DOHH2 (cell line): ENCODE results near the gene MYB.

Experiments
- H3F3A ChIP-seq: fragments of 200-600 bp; sonication (generic), shearing (Covaris generic); 2 replicates; pipeline ENCODE4 v1.6.0; 2016; ENCODE audit warnings: antibody characterized with exemption, mild to moderate bottlenecking; ENCODE audit not compliant: control insufficient read depth, insufficient read depth
- H3K27ac ChIP-seq: fragments of 200-600 bp; sonication (generic); 2 replicates; pipeline ENCODE4 v1.5.1; 2014; ENCODE audit warnings: low read depth, mild to moderate bottlenecking, low read length, moderate library complexity
- H3K27me3 ChIP-seq: fragments of 200-600 bp; sonication (generic); 2 replicates; pipeline ENCODE4 v1.6.1; 2014; ENCODE audit warnings: mild to moderate bottlenecking, low read length, mixed read lengths; ENCODE audit not compliant: control insufficient read depth
- H3K36me3 ChIP-seq: fragments of 200-600 bp; sonication (generic); 2 replicates; pipeline ENCODE4 v1.6.1; 2014; ENCODE audit warnings: mild to moderate bottlenecking, low read length, moderate library complexity, mixed read lengths; ENCODE audit not compliant: control insufficient read depth
- H3K4me1 ChIP-seq: fragments of 200-600 bp; sonication (generic); 2 replicates; pipeline ENCODE4 v1.6.1; 2014; ENCODE audit warnings: mild to moderate bottlenecking, low read length, mixed read lengths; ENCODE audit not compliant: control insufficient read depth
- H3K4me2 ChIP-seq: fragments of 200-600 bp; sonication (generic); 2 replicates; pipeline ENCODE4 v1.6.0; 2014; ENCODE audit warnings: mild to moderate bottlenecking, low read length, moderate library complexity
- H3K4me3 ChIP-seq: fragments of 200-600 bp; sonication (generic); 2 replicates; pipeline ENCODE4 v1.5.1; 2014; ENCODE audit warnings: mild to moderate bottlenecking, low read length, mixed read lengths
- H3K79me2 ChIP-seq: fragments of 200-600 bp; sonication (generic); 2 replicates; pipeline ENCODE4 v1.6.1; 2014; ENCODE audit warnings: mild to moderate bottlenecking, low read length, mixed read lengths; ENCODE audit not compliant: control insufficient read depth
- H3K9me2 ChIP-seq: fragments of 200-600 bp; sonication (generic); replicated peaks from 2 replicates; pipeline ENCODE4 v1.6.1; 2014; ENCODE audit warnings: mild to moderate bottlenecking, low read length, mixed read lengths; ENCODE audit not compliant: control insufficient read depth
- H3K9me3 ChIP-seq: fragments of 200-600 bp; sonication (generic); 2 replicates; pipeline ENCODE4 v1.6.1; 2014; ENCODE audit warnings: antibody characterized with exemption, low read length, mixed read lengths; ENCODE audit not compliant: control insufficient read depth, insufficient read depth
- H4K20me1 ChIP-seq: fragments of 200-600 bp; sonication (generic); 2 replicates; pipeline ENCODE4 v1.6.0; 2014; ENCODE audit warnings: low read depth, mild to moderate bottlenecking, antibody characterized with exemption, low read length, moderate library complexity; ENCODE audit not compliant: control insufficient read depth, insufficient read depth
- CTCF ChIP-seq: fragments of 200-600 bp; sonication (generic); IDR thresholded peaks from one replicate; pipeline ENCODE4 v1.5.1; 2014; ENCODE audit warnings: antibody characterized with exemption, mild to moderate bottlenecking, low read depth, low read length; ENCODE audit not compliant: poor library complexity, severe bottlenecking
- EZH2phosphoT487 ChIP-seq: fragments of 200-600 bp; sonication (generic); IDR thresholded peaks from 2 replicates; pipeline ENCODE4 v1.6.1; 2017; ENCODE audit warnings: borderline replicate concordance, mild to moderate bottlenecking, antibody characterized with exemption, low read length, moderate library complexity, mixed read lengths

Gene MYB

GRCh38 chr6:135180542-135181332, at the start of gene MYB:
Gene MYB (plus strand): TSS chr6:135181308. CDS start chr6:135181514, 206 bp downstream.
- Histone ChIP-seq H3K27me3 (no peaks in the 10 kb centered on the region), H3K27ac (peak within 1 kb of the TSS; percentile 91), H3K4me3 (peak within 1 kb of the TSS; percentile 85), H3K9me2 (no peaks in the 10 kb centered on the region), H3K36me3 (peaks cover 22% of the 10 kb centered on the region), H3K9me3 (no peaks in the 10 kb centered on the region), H3K4me1 (peaks cover 59% of the 10 kb centered on the region), H3K4me2 (peak within 1 kb of the TSS; percentile 86), H4K20me1 (no peaks in the 10 kb centered on the region), H3K79me2 (peaks cover 43% of the 10 kb centered on the region), H3F3A (peaks cover 38% of the 10 kb centered on the region)
- TF ChIP-seq EZH2phosphoT487 (no peak), CTCF (no peak)

GRCh38 chr6:135132776-135133175, 48.3 kb upstream of the MYB start:
- Histone ChIP-seq H3K4me1 (peaks cover 30% of the 10 kb centered on the region), H3K9me2 (no peaks in the 10 kb centered on the region)

GRCh38 chr6:135135835-135136234, 45.3 kb upstream of the MYB start:
- Histone ChIP-seq H3K4me1 (peaks cover 24% of the 10 kb centered on the region), H3K4me2 (no peak overlapping the region), H3F3A (no peaks in the 10 kb centered on the region; the same call in 1 of the 2 replicates), H3K27me3 (no peaks in the 10 kb centered on the region), H3K9me2 (no peaks in the 10 kb centered on the region), H3K4me3 (no peak overlapping the region), H3K9me3 (no peaks in the 10 kb centered on the region), H3K36me3 (no peaks in the 10 kb centered on the region), H3K79me2 (no peaks in the 10 kb centered on the region), H3K27ac (no peak overlapping the region), H4K20me1 (no peaks in the 10 kb centered on the region)
- TF ChIP-seq EZH2phosphoT487 = no peak
- no peak for TF ChIP-seq CTCF

More at GRCh38 chr6:135132776-135133175, 48.3 kb upstream of the MYB start:
- H4K20me1 ChIP-seq = no peaks in the 10 kb centered on the region
- H3K27ac ChIP-seq = no peak overlapping the region
- no peaks in the 10 kb centered on the region for H3K79me2 ChIP-seq
- H3K4me2 ChIP-seq = no peak overlapping the region
- no peaks in the 10 kb centered on the region for H3K9me3 ChIP-seq
- H3K27me3 ChIP-seq = no peaks in the 10 kb centered on the region
- no peaks in the 10 kb centered on the region; the same call in 1 of the 2 replicates for H3F3A ChIP-seq
- TF ChIP-seq EZH2phosphoT487 (no peak), CTCF (no peak)
- no peaks in the 10 kb centered on the region for H3K36me3 ChIP-seq
- H3K4me3 ChIP-seq = no peak overlapping the region
